OCI-LY1 (cell line): ENCODE results near the gene EEFSEC.

ENCODE experiments used
- EZH2 ChIP-seq: fragments of 200-600 bp; sonication (generic), shearing (Covaris generic); IDR thresholded peaks from 2 replicates; pipeline ENCODE4 v1.8.0; 2017; ENCODE audit warnings: borderline replicate concordance, mixed run types, mild to moderate bottlenecking, antibody characterized with exemption, low read length, moderate library complexity, mixed read lengths
- TF ChIP-seq, protein P1 (sequence below): fragments of 200-600 bp; sonication (generic), shearing (Covaris generic); IDR thresholded peaks from 2 replicates; pipeline ENCODE4 v1.5.1; 2017; ENCODE audit warnings: mild to moderate bottlenecking, antibody characterized with exemption, low read length, moderate library complexity, mixed read lengths

DNA sequence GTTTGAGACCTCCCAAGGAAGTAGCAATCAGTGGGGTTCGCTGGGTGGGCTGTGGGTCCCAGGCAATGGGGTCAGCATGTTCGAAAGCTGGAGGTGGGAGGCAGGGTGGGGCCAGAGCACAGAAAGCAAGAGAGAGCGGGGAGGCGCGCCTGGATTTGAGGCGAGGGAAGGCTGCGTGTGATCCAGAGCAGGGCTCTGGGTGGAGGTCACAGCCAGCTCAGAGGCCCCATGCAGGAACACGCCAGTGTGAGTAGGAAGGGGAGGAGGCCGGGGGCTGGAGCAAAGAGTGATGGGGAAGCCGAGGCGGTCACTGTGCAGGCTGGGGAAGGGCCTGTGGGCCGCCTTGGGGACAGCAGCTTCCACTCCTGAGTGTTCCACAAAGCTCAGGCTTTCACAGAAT is 304.7 kb downstream of the EEFSEC start:
- TF ChIP-seq EZH2 = no peak
- TF ChIP-seq, protein P1, sequence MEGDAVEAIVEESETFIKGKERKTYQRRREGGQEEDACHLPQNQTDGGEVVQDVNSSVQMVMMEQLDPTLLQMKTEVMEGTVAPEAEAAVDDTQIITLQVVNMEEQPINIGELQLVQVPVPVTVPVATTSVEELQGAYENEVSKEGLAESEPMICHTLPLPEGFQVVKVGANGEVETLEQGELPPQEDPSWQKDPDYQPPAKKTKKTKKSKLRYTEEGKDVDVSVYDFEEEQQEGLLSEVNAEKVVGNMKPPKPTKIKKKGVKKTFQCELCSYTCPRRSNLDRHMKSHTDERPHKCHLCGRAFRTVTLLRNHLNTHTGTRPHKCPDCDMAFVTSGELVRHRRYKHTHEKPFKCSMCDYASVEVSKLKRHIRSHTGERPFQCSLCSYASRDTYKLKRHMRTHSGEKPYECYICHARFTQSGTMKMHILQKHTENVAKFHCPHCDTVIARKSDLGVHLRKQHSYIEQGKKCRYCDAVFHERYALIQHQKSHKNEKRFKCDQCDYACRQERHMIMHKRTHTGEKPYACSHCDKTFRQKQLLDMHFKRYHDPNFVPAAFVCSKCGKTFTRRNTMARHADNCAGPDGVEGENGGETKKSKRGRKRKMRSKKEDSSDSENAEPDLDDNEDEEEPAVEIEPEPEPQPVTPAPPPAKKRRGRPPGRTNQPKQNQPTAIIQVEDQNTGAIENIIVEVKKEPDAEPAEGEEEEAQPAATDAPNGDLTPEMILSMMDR = no peak
